ENCODE data around the gene TPGS2. TPM values are rescaled to one million over a fixed set of nuclear protein-coding genes. Genes with fewer than 3 reads are reported as not detected.

TPGS2 gene
- total and polyA plus RNA-seq, 2 of the 13 experiments (the other 11 are each of a cell fraction or from before 2014, with no cell fraction given) = 73.3 to 137 TPM

DNA sequence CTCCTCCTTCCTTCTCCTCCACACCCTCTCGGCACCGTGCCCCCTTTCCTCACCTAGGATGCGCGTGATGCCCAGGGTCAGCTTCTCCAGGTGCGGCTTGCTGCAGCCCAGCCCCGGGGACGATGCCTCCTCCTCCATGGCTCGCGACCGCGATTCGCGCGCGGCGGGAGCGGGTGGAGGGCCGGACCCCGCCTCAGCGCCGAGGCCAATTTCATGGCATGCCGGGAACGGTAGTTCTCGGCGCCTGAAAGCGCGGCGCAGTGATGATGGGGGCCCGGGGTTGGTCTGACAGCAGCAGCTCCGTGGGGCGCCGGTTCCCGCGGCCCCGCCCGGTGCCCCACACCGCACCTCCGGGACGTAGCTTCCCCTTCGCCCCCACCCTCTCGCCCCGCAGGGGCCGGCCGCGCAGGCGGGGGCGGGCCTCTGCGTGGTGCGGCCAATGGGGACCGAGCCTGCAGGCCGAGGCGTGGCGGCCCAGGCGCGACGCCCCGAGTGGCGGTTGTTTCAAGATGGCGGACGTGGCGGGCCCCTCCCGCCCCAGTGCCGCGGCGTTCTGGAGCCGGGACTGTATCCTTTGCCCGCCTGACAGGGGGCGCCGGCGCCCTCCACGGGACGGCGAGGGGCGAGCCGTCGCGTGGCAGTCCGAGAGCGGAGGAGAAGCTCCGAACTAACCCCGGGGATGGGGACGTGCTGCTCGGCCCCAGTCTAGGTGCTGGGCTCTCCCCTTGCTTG lies at the start of gene TPGS2, which contains the start of gene KIAA1328 (continued):
- TF ChIP-seq MXD3 (CRISPR knock-in tag; IDR thresholded peaks at IDR 0.05) (peak; percentile 73; the same call in 1 of the 2 replicates), ZNF414 (CRISPR knock-in tag; IDR thresholded peaks at IDR 0.05) (peak; percentile 74; the same call in 1 of the 2 replicates), RCOR2 (CRISPR knock-in tag; IDR thresholded peaks at IDR 0.05) (peak; percentile 89), RARA (CRISPR knock-in tag; IDR thresholded peaks at IDR 0.05) (peak; percentile 6; the same call in 1 of the 2 replicates), ZNF274 (CRISPR knock-in tag; IDR thresholded peaks at IDR 0.05) (peak; percentile 43; the same call in 1 of the 2 replicates), ZSCAN31 (CRISPR knock-in tag; IDR thresholded peaks at IDR 0.05; ENCODE audit: low read depth) (peak; percentile 58; the same call in 1 of the 2 replicates), MAF1 (CRISPR knock-in tag; IDR thresholded peaks at IDR 0.05; ENCODE audit: borderline replicate concordance) (peak; percentile 20; the same call in 1 of the 2 replicates), ZNF44 (CRISPR knock-in tag; IDR thresholded peaks at IDR 0.05) (no peak), IRX3 (CRISPR knock-in tag; IDR thresholded peaks at IDR 0.05; ENCODE audit: borderline replicate concordance, low read depth) (0 out of 2 replicates have a peak, but pooled peaks have one; percentile 44), ZBTB10 (CRISPR knock-in tag; IDR thresholded peaks at IDR 0.05; ENCODE audit: borderline replicate concordance) (peak; percentile 81; the same call in 1 of the 2 replicates), THAP8 (CRISPR knock-in tag; IDR thresholded peaks at IDR 0.05; ENCODE audit: borderline replicate concordance) (peak; percentile 87; the same call in 1 of the 2 replicates), E2F1 (CRISPR knock-in tag; IDR thresholded peaks at IDR 0.05) (peak; percentile 36), NR2C2 (CRISPR knock-in tag; IDR thresholded peaks at IDR 0.05; ENCODE audit: borderline replicate concordance) (peak; percentile 61), KMT2A (CRISPR knock-in tag; IDR thresholded peaks at IDR 0.05) (peak; percentile 77), ARNT2 (CRISPR knock-in tag; IDR thresholded peaks at IDR 0.05; ENCODE audit: low read depth) (peak; percentile 77; the same call in 1 of the 2 replicates), ZNF724P (CRISPR knock-in tag; IDR thresholded peaks at IDR 0.05; ENCODE audit: borderline replicate concordance) (no peak), GFI1 (CRISPR knock-in tag; IDR thresholded peaks at IDR 0.05; ENCODE audit: borderline replicate concordance) (peak; percentile 44; the same call in 1 of the 2 replicates), ZNF251 (CRISPR knock-in tag; IDR thresholded peaks at IDR 0.05) (no peak), DR1 (CRISPR knock-in tag; IDR thresholded peaks at IDR 0.05) (0 out of 2 replicates have a peak, but pooled peaks have one; percentile 26), MBNL3 (CRISPR knock-in tag; conservative IDR thresholded peaks at IDR 0.05) (no peak), ZMYM2 (CRISPR knock-in tag; IDR thresholded peaks at IDR 0.05) (peak; percentile 99)
